8988T (cell line): Measurements from ENCODE around the gene SSTR4.

Experiments used
- DNase-seq: peaks from one replicate; pipeline ENCODE4 v3.0.0; 2011

SSTR4 gene

DNA sequence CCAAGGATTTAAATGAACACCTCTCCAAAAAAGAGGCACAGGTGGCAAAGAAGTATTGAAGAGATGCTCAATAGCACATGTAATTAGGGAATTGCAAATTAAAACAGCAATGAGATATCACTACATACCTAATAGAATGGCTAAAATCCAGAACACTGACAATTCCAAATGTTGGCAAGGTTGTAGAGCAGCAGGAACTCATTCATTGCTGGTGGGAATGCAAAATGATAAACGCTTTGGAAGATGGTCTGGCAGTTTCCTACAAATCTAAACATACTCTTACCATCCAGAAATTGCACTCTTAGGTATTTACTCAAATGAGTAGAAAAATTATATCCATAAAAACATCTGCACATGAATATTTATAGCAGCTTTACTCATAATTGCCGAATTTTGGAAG is 34.0 kb downstream of the SSTR4 start:
- no peak for DNase-seq

DNA sequence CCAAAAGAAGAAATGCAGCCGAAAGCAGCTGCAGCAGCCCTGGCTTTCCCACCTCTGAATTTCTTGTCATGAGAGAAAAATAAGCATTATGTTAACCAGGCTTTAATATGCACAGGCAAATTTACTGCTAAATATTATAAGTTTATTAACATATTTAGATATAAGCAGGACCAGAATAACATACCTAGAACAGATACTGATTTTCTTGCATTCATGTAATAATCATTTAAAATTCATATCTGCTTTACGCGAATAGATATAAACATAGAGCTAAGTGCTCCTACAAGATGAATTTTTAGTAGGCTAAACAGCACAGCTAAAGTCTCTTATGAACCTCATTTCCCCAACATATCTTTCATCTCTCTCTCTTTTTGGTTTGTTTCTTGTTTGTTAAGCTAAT is 36.3 kb downstream of the SSTR4 start:
- no peak for DNase-seq

DNA sequence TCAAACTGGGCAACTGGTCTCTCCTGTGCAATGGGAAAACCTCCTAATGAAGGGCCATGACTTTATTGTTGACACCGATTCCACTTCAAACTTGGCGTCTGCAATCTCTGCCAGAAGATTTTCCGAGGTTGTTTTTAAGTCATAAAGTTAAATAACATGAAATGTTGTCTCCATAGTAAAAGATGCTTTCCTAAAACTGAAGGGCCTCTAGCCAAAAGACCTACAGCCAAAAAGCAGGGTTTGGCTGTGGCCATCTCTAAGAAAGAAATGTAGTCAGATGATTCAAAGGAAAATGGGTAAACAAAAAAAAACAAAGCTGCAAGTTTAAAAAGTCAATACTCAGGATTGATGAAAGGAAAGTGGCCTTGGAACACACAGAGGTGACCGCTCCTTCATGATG is 36.9 kb downstream of the SSTR4 start:
- no peak for DNase-seq

DNA sequence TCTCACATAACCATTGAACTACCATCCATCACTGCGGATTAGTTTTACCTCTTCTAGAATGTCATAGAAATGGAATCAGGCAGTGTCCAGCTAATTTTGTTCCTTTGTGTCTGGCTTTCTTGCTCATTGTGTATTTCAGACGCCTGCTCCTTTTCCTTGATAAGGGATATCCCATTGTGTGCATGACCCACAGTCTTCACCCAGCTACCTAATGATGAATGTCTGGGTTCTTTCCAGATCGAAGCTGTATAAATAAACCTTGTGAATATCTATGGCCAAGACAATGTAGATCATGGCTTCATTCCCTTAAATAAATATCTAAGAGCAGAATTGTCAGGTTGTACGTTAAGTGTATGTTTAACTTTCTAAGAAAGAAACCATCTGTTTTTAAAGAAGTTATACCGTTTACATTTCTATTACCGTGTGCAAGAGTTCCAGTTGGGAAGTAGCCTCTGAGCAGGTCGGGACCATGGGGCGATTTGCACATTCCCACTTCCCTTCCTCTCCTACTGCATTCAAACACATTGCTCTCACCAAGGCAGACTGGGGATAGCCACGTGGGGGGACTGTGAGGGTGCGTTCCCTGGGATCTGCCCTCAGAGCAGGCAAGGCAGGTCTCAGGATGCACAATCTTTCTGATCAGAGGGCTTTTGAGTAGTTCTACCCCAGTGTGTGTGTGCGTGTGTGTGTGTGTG is 37.9 kb downstream of the SSTR4 start:
- DNase-seq, result no peak

DNA sequence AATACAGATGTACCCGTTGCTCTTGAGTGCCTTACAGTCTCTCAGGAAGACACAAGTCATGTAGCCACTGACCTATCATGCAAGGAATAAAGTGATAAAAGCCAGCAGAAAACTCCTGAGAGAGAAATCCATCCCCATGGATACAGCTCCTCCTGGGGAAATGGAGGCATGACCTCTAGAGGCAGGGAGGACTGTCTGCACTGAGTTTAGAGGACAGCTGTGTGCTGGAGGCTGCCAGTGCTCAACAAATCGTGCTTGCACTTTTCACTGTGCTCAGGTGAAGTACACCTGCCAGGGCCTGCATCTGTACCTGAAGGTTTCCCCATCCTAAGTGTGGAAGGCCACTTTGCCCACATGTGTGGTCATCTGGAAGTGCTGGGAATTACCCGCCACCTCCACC is 38.9 kb downstream of the SSTR4 start:
- no peak for DNase-seq

DNA sequence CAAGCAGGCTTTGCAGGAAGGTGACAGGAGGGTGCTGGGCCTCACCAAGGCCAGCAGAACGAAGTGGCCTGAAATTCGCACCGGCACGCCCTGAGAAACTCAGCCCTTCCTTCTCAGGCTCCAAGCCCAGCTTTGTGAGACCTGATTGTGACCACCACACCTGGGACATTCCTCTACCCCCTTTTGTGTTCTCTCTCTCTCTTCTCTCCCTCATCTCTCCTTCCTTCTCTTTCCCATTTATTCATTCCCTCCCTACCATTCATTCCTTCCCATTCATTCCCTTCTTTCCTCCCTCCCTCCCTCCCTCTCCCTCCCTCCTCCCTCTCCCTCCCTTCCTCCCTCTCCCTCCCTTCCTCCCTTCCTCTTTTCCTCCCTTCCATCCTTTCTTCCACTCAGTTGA is 42.2 kb downstream of the SSTR4 start:
- DNase-seq, result no peak

DNA sequence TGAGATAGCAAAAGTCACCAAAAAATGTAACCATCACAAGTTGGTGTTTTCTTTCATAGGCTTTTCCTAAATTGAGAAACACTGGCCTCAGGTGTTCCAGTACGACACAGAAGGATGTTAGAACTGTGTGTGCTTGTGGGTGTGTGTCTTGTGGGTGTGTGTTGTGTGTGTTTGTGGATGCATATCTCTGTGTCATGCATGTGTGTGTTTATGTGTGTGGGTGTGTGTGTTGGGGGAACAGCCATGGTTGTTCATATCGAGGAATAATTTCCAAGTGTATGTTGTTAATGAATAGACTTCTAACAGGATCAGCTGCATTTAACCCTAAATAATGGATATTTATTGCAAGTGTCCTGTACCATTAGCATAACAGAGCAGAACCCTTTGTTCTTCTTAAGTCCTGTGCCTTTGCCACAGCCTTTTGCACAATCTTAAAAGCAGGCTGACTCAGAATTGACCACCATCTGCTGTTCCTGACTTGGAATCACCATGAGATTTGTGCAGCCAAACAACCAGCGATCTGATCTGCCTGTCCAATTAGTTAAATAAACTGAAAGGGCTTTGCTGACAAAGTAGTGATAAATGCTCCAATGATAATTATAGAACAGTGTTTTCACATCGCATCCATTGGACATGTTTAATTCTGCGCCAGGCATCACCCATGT is 43.4 kb downstream of the SSTR4 start:
- DNase-seq, result no peak

DNA sequence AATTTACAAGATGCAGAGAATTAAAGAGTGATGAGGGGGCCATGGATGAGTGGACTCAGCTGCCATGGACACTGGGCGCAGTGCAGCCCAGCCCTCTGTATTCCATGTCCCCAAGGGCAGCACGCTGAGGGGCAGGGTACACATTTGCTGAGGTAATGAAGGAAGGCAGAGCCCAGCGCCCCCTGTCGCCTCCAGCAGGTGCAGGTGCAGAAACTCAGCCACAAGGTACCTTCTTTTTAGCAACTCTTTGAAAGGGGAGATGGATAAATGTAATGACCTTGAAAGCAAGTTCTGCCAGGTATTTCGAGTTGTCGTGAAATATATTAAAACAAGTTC is 43.9 kb downstream of the SSTR4 start:
- DNase-seq, result no peak

DNA sequence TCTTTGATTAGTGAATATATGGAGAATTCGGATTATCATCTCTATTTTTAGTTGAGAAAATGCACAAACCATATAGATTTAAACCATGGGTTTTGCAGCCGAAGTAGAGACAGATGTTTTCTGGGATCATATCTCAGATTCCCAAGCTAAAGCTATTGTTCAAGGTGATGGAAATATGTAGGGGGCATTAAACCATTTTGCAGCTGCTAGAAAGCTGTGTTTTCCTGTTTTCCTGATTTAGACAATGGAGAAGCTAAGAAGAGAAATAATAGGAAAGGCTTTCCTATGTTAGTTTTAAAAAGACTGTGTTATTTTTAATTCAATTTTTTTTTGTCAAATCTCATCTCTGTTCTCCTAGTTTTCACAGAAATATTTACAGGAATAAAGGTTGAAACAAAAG is 44.8 kb downstream of the SSTR4 start:
- DNase-seq, result no peak

DNA sequence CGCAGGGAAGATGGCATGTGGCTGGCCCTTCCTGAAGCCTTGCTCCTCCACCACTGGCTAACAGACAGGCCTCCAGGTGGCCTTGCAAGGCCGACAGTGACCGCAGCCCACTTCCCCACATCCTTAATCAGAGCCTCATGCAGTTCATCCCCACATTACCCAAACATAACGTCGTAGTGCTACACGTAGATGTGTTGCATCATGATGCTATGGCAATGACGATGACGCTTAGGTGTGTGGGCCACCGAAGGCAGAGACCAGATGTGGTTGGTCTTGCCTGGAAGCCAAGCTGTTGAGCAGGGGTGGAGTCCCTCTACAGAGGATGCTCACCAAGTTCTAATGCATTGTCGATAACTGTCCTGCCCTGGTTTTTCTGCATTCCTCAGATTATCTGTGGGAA is 45.4 kb downstream of the SSTR4 start:
- DNase-seq, result no peak

DNA sequence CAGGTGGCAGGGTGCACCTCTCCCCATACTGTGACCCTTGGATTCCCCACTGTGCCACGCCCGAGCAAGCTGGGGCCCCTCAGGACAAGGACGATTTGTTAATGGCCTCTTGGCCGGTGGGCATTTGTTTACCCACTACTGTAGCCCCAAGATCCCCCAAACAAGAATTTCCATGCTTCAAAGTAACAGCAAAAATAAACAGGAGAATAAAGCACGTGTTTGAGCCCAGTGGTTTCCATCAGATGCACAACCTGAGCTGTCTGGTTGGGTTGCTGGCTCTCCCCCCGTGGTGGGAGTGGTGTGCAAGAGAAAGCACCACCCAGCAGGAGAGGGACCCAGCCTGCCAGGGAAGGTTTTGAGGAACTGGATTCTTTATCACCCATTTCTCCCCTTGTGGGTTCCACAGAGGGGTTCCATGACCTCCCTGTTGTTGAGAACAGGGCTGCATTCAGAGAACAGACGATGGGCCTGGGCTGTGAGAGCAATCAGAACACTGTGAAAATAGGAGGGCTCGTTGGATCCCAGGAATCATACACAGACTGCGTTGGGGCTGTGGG is 46.2 kb downstream of the SSTR4 start:
- DNase-seq, result no peak

DNA sequence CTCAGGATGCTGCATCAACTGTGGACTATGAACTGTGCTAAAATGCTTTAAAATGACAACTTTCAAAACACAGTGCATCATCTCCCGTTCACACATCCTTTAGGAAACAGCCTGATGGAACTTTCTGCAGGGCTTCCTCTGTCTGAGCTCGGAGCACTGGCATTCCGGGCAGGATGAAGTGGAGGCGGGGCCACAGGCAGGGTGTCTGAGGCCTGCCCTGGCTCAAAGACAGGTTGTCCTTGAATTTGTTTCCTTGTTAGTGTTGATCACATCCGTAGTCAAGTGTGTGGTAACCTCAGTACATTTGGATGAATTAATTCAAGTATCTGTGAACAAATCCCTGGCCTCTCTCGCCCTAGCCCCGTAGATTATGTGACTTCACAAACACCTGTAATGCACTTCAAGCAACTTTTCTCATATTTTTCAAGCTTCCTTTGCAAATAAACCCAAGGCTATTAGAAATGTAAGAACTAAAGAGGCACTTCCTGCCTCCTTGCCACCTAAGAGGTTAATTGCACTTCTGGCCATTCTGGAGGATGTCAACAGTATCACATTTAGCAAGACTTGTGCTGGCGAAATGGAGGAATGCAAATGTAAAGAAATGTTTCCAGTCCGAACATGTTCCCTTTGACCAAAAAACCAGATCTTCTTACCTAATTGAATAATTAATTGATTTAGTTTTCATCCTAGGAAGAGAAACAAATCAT is 47.9 kb downstream of the SSTR4 start:
- DNase-seq, result no peak

DNA sequence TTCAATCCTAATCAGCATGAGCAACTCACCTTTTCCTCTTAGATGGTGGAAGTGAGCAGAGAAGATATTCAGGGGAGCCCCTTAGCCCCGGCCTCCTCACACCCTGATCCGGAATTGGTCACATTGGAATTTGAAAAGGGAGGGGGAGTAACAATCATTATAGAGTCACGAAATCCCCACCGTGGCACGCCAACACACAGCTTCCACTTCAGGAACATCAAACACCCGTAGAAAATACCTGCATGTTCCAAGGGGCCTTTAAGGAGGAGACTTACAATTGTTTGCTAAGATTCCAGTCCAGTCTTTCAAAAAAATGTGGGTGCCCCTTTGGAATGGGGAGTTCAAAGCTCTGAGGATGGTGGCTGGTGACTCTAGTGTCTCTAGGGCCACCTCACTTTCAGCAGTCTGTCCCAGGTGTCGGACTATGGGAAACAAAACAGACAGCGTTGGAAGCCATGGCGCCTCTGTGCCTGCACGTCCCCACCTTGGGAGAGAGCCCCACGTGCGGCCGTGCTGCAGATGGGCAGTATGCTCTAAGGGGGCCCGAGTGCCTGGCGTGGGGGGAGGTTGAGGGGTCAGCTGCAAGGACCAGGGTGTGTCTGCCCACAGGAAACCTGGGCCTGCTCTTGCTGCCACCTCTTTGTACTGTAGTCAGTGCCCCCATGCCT is 48.6 kb downstream of the SSTR4 start:
- no peak for DNase-seq

DNA sequence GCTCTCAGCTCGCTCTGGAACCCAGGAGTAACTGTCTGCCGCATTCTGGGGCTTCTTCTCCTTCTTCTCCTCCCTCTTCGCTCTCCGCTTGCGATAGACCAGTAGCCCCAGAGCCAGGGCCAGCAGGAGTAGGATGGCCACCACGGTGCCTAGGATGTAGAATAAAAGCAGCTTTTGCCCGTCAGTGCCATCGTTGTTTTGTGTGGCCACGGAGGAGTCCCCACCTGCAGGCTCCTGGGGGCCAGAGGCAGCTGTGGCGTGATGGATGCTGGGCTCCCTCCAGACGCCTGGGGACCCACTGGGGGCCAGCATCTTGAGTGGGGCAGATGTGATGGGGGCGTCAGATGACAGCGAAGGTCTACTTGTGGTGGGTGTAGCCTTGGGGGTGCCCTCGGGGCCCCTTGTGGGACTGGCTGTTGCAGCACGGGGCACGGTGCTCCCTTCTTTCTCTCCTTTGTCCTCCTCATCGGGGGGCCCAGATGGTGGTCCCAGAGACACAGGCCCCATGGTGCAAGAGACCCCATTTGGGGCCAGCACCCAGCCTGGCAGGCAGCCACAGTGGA is 49.3 kb downstream of the SSTR4 start:
- DNase-seq, result no peak

DNA sequence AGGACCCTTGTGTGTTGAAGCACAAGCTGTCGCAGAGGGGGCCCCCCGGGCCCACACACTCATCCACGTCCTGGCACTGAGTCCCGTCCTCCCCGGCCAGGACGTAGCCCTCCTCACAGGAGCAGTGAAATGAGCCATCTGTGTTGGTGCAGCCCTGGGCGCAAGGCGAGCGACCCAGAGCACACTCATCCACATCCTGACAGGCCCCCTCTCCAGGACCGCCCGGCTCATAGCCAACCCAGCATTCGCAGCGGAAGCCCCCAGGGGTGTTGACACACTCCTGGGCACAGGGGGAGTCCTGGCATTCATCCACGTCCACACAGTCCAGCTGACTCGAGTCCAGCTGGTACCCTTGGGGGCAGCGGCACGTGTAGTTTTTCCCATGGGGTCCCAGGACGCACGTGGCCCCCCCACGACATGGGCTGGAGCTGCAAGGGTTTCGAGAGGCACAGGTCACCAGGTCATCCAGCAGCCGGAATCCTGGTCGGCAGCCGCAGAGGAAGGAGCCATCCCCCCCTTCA is 49.8 kb downstream of the SSTR4 start:
- DNase-seq, result no peak

DNA sequence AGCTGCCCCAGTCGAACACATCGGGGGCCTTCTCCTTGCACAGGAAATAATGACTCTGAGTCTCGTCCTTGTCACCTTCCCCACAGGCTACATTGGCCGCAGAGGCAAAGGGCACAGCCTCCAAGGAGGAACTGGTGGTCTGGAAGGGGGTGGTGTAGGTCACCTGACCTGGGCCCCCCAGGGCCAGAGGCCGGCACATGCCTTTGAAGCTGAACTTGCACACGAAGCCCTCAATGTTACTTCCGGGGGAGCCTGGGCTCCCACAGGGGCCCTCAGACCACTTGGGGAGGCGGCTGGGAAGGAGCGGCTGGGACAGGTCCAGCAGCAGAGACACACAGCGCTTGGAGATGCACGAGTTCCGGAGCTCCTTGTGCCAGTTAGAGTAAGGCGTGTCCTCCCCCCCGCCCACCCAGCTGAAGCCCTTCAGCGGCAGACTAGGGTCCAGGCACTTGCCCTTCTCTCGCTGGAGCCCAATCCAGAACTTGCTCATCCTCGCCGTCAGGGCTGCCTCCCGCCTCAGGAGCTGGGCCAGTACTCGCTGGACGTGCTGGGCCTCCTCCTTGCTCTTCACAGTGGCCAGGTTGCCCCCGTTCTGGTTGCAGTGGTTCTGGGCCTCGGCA is 50.4 kb downstream of the SSTR4 start:
- DNase-seq, result no peak

DNA sequence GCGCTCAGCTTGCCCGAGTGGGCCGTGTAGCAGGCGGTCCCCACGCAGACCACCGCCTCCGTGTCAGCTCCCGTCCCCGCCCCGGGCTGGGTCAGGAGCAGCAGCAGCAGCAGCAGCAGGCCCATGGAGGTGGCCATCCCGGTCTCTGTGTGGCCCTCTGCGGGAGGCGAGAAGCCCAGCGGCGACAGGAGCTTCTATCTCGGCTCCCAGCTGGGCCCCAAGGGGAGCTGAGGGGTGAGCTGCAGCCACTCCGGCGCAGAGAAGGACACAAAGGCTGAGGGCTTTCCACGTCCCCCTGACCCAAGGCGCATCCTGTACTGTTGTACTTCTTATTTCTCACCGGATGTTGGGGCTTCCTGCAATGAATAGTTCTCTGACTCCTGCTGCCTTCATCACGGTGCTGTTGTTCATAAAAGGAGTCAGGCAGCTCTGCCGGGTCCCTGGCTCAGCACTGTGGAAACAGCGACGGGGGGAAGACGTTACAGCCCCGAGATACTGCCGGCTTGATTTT is 51.0 kb downstream of the SSTR4 start, which contains the start of gene CD93:
Gene CD93, minus strand, starts transcription at position 269 of the 511 bp plus-strand sequence. Its CDS starts 132 bp downstream, at position 137.
- DNase-seq, result no peak

DNA sequence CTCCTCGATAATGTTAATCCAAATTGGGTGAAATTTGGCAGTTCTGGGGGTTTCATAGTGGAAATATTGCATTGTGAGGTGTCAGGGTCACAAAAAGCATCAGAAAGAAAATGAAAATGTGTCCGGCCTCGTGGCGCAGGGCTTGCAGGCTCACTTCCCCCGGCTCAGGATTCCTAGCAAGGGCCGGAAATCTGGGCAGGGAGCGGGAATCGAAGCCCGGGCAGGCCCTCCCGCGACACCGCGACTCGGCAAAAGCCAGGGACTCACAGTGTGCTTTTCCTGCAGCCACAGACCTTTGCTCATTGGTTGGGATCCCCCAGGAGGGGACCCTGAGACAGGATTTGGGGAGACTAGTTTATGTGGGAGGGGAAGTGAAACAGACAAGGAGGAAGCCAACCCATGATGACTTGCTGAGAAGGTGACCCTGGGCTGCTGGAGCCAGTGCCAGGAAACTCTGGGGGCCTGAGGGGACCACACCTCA is 51.9 kb downstream of the SSTR4 start:
- DNase-seq, result no peak

DNA sequence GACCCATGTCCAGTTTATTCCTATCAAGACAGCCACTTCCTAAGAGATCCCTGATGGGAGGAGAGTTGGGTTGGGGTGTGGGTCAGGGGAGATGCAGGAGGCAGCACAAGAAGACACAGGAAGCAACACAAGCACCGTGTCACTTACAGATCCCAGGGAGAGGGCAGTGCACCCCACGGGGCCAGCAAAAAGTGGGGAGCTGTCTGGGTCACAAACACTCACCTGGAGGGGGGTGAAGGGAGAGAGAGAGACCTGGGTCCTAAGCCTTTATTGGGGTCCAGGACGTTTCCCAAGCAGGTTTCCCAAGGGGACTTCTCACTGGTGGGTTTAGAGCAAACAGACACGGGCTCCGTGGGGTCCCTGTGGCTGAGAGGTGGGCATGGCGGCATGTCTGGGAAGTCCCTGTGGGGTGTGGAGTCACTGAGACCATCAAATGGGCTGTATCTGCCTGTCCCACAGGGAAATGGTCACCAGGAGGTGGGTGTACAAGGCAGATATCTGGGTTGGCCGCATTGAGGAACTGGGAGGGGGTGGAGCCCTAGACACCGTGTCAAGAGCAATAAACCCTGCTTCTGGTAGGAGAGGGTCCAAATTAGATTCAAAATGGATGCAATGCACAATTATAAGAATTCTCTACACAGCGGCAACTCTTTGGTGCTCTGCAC is 52.6 kb downstream of the SSTR4 start:
- DNase-seq, result no peak
